A549 (cell line): ENCODE results near the gene RELN.

Experiments used
- CEBPB ChIP-seq, 2 experiments: fragments of >200 bp in 1 of 2; sonication (Bioruptor Twin) in 1 of 2; formaldehyde crosslinking in 1 of 2; IDR thresholded peaks; 2 replicates each; pipeline ENCODE4 v1.6.1; 2012 to 2016
- EP300 ChIP-seq, 2 experiments: fragments of >200 bp; sonication (Bioruptor Twin); formaldehyde crosslinking; IDR thresholded peaks; 2 replicates in 1 of 2; 3 replicates in 1 of 2; pipeline ENCODE4 v1.6.1; 2016 to 2017
- JUNB ChIP-seq: fragments of >200 bp; sonication (Bioruptor Twin); formaldehyde crosslinking; IDR thresholded peaks from 2 replicates; pipeline ENCODE4 v1.6.1; 2016
- KDM5A ChIP-seq: fragments of 200-600 bp; sonication (generic); IDR thresholded peaks from 2 replicates; pipeline ENCODE4 v1.6.1; 2016; ENCODE audit warnings: antibody characterized with exemption, mild to moderate bottlenecking
- MYC ChIP-seq: IDR thresholded peaks from 2 replicates; pipeline ENCODE4 v1.6.1; 2012; ENCODE audit warnings: mild to moderate bottlenecking, inconsistent platforms, low read length, improper control_type of control experiment, borderline replicate concordance
- POLR2A ChIP-seq: IDR thresholded peaks from 2 replicates; pipeline ENCODE4 v1.6.1; 2012; ENCODE audit warnings: mild to moderate bottlenecking, low read length
- RAD21 ChIP-seq, 2 experiments: fragments of >200 bp in 1 of 2; sonication (Bioruptor Twin) in 1 of 2; formaldehyde crosslinking in 1 of 2; IDR thresholded peaks in 1 of 2; conservative IDR thresholded peaks in 1 of 2; 2 replicates in 1 of 2; 3 replicates in 1 of 2; pipeline ENCODE4 v1.6.1; 2012 to 2018; ENCODE audit warnings: inconsistent platforms in 1 of 2
- RFX5 ChIP-seq: fragments of 450-650 bp; IDR thresholded peaks from 2 replicates; pipeline ENCODE4 v1.7.1; 2014; ENCODE audit warnings: antibody characterized with exemption, mild to moderate bottlenecking, moderate library complexity
- TF ChIP-seq, protein P1 (sequence below): fragments of 450-650 bp; IDR thresholded peaks from 2 replicates; pipeline ENCODE4 v1.6.1; 2014; ENCODE audit warnings: antibody characterized with exemption
- TF ChIP-seq, protein P2 (sequence below): fragments of >200 bp; sonication (Bioruptor Twin); formaldehyde crosslinking; IDR thresholded peaks from 3 replicates; pipeline ENCODE4 v1.5.1; 2016
- TF ChIP-seq, protein P3 (sequence below): IDR thresholded peaks from 2 replicates; pipeline ENCODE4 v1.6.1; 2012
- TF ChIP-seq, protein P4 (sequence below): fragments of >200 bp; sonication (Bioruptor Twin); formaldehyde crosslinking; IDR thresholded peaks from 3 replicates; pipeline ENCODE4 v1.6.1; 2016
- TF ChIP-seq, protein P5 (sequence below): fragments of >200 bp; sonication (Bioruptor Twin); formaldehyde crosslinking; IDR thresholded peaks from 2 replicates; pipeline ENCODE4 v1.6.1; 2016

DNA sequence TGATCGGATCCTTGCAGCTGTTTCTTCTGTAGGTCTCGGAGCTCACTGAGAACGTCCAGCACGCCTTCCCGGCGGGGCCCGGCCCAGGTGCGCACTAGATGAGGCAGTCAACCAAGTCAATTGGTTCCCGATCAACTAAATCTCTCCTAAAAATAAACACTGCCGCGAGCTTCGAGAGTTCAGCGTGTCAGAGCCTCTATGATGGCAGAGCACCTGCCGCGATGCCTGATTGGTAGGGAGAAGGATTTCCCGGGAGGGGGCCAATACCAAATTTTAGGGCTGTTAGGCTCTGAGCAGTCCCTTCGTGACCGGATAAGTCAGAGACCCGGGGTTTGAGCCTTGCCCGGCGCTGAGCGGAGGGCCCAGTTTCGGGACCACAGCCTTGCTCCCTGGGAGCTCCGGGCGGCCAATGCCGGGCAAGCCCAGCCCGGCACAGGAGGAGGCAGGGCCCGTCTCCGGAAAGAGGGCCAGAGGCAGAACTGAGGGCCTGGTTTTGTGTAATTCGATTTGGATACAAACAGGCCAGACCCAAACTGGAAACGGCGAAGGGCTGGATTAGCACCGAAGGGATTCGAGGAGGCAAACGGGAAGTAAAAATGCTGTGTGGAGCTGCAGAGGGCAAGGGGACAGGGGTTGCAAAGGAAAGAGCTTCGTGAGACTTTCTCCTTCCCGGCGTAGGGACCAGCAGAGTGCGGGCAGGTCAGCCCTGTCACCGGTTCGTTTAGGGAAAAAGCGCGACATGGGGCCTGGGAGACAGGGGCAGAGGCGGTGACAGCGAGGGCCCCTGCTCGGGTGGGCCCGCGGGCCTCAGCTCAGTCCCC, 544.0 kb downstream of the RELN start:
- TF ChIP-seq, protein P1, sequence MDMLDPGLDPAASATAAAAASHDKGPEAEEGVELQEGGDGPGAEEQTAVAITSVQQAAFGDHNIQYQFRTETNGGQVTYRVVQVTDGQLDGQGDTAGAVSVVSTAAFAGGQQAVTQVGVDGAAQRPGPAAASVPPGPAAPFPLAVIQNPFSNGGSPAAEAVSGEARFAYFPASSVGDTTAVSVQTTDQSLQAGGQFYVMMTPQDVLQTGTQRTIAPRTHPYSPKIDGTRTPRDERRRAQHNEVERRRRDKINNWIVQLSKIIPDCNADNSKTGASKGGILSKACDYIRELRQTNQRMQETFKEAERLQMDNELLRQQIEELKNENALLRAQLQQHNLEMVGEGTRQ = no peak
- TF ChIP-seq POLR2A (no peak), KDM5A (no peak), MYC (no peak), RFX5 (no peak), RAD21 (conservative IDR thresholded peaks at IDR 0.05 in 1 of 2, IDR thresholded peaks at IDR 0.05 in 1 of 2) (no peak), CEBPB (IDR thresholded peaks at IDR 0.05) (no peak), EP300 (IDR thresholded peaks at IDR 0.05) (no peak), JUNB (no peak)
- TF ChIP-seq, protein P2, sequence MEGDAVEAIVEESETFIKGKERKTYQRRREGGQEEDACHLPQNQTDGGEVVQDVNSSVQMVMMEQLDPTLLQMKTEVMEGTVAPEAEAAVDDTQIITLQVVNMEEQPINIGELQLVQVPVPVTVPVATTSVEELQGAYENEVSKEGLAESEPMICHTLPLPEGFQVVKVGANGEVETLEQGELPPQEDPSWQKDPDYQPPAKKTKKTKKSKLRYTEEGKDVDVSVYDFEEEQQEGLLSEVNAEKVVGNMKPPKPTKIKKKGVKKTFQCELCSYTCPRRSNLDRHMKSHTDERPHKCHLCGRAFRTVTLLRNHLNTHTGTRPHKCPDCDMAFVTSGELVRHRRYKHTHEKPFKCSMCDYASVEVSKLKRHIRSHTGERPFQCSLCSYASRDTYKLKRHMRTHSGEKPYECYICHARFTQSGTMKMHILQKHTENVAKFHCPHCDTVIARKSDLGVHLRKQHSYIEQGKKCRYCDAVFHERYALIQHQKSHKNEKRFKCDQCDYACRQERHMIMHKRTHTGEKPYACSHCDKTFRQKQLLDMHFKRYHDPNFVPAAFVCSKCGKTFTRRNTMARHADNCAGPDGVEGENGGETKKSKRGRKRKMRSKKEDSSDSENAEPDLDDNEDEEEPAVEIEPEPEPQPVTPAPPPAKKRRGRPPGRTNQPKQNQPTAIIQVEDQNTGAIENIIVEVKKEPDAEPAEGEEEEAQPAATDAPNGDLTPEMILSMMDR = no peak
- TF ChIP-seq, protein P3, sequence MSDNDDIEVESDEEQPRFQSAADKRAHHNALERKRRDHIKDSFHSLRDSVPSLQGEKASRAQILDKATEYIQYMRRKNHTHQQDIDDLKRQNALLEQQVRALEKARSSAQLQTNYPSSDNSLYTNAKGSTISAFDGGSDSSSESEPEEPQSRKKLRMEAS = no peak
- TF ChIP-seq, protein P4, sequence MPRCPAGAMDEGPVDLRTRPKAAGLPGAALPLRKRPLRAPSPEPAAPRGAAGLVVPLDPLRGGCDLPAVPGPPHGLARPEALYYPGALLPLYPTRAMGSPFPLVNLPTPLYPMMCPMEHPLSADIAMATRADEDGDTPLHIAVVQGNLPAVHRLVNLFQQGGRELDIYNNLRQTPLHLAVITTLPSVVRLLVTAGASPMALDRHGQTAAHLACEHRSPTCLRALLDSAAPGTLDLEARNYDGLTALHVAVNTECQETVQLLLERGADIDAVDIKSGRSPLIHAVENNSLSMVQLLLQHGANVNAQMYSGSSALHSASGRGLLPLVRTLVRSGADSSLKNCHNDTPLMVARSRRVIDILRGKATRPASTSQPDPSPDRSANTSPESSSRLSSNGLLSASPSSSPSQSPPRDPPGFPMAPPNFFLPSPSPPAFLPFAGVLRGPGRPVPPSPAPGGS = no peak
- TF ChIP-seq, protein P5, sequence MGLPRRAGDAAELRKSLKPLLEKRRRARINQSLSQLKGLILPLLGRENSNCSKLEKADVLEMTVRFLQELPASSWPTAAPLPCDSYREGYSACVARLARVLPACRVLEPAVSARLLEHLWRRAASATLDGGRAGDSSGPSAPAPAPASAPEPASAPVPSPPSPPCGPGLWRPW = no peak
